BE2C (cell line): ENCODE measurements around the gene AGBL1.

Experiments
- DNase-seq: peaks from one replicate; pipeline ENCODE4 v3.0.0-alpha.2; 2020
- H3K27me3 ChIP-seq: fragments of 250-450 bp; sonication (Bioruptor Pico); 2 replicates; pipeline ENCODE4 v1.5.1; 2020; ENCODE audit warnings: mild to moderate bottlenecking
- H3K36me3 ChIP-seq: fragments of 250-450 bp; sonication (Bioruptor Pico); 2 replicates; pipeline ENCODE4 v1.5.1; 2020; ENCODE audit warnings: mild to moderate bottlenecking
- H3K4me1 ChIP-seq: fragments of 250-450 bp; sonication (Bioruptor Pico); 2 replicates; pipeline ENCODE4 v1.5.1; 2020
- H3K4me3 ChIP-seq: 2 replicates; pipeline ENCODE4 v1.5.1; 2011; ENCODE audit warnings: low read depth, low read length
- H3K9me3 ChIP-seq: fragments of 250-450 bp; sonication (Bioruptor Pico); 2 replicates; pipeline ENCODE4 v1.5.1; 2020
- TF ChIP-seq, protein P1 (sequence below): IDR thresholded peaks from 2 replicates; pipeline ENCODE4 v1.5.1; 2012; ENCODE audit warnings: mild to moderate bottlenecking, low read depth, low read length

Gene AGBL1

DNA sequence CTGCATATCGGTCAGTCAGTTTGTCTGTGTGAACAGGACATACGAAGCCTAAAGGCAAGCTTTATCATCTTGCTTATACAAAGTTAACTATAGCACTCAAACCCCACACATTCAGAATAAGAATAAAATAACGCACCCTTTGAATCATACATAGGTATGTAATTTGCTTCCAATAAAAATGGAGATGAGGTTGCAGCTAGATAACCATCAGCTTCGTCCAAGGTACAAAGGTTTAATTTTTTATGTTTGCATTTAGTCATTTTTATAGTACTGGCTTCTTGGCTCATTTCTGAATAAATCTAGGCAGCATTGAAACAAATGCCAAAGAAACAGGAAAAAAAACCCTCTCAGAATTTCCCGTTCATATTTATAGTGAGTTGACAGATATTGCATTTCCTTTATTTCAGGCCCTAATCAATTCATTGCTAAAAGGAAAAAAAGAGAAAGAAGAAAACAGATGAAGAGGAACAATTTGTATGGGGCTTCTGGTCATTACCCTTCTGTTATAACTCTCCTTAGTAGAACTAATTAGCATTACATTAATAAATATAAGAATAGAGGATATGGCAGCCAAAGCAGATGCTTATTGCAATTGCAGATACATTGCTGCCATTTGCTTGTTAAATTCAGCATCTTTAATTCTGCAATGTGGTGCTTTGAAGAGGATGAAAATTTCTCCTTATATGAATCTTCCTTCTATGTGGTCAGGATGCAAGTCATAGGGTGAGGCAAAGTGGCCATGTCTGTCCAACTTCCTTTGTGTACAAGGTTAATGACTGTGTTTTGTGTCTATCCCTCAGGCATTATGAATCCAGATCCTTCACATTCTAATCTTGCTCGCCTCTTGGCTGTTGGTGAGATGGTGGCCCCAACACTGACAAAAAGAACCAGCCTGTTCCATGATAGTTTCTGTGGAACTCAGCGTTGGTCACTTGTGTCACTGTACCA, 550.0 kb downstream of the AGBL1 start:
- H3K36me3 ChIP-seq: no peaks in the 10 kb centered on the region

DNA sequence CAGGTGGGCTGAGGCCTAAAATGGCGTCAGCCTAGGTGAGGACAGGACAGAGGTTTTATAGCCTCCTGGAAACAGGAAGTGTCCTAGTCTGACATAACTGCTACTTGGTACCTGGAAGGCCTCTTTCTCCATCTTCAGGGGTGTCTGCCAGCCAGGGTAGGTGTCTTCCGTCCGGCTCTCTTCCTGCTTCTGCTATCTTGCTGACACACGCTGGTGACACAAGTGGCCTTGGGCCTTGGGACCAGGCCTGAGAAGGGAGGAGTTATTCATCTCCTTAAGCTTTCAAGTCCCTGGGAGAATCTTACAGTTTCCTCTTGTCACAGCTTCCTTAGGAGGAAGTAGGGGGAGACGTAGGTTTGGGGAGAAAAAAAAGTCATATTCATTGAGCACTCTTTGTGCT, 551.3 kb downstream of the AGBL1 start:
- no peaks in the 10 kb centered on the region for H3K9me3 ChIP-seq
- H3K27me3 ChIP-seq: no peaks in the 10 kb centered on the region
- DNase-seq: no peak
- no peaks in the 10 kb centered on the region for H3K4me1 ChIP-seq
- H3K4me3 ChIP-seq: no peak overlapping the region
- H3K36me3 ChIP-seq: no peaks in the 10 kb centered on the region
- TF ChIP-seq, protein P1, sequence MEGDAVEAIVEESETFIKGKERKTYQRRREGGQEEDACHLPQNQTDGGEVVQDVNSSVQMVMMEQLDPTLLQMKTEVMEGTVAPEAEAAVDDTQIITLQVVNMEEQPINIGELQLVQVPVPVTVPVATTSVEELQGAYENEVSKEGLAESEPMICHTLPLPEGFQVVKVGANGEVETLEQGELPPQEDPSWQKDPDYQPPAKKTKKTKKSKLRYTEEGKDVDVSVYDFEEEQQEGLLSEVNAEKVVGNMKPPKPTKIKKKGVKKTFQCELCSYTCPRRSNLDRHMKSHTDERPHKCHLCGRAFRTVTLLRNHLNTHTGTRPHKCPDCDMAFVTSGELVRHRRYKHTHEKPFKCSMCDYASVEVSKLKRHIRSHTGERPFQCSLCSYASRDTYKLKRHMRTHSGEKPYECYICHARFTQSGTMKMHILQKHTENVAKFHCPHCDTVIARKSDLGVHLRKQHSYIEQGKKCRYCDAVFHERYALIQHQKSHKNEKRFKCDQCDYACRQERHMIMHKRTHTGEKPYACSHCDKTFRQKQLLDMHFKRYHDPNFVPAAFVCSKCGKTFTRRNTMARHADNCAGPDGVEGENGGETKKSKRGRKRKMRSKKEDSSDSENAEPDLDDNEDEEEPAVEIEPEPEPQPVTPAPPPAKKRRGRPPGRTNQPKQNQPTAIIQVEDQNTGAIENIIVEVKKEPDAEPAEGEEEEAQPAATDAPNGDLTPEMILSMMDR: no peak

More for the DNA sequence above, 550.0 kb downstream of the AGBL1 start:
- TF ChIP-seq, protein P1: no peak
- Histone ChIP-seq H3K4me1 (no peaks in the 10 kb centered on the region), H3K27me3 (no peaks in the 10 kb centered on the region), H3K4me3 (no peak overlapping the region), H3K9me3 (no peaks in the 10 kb centered on the region)
- no peak for DNase-seq

DNA sequence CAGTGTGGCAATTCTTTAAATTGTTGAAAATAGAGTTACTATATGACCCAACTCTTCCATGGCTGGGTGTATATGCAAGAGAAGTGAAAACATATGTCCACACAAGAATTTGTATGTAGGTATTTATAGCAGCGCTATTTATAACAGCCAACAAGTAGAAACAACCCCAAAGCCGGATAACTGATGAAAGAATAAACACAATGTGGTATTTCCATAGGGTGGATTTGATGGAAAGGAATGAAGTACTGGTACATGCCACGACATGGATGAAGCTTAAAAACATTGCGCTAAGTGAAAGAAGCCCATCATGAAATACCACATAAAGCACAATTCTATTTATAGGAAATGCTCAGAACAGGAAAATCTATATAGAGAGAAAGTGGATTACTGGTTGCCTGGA, 554.5 kb downstream of the AGBL1 start:
- Histone ChIP-seq H3K9me3 (no peaks in the 10 kb centered on the region), H3K4me1 (no peaks in the 10 kb centered on the region), H3K4me3 (no peak overlapping the region), H3K36me3 (no peaks in the 10 kb centered on the region), H3K27me3 (no peaks in the 10 kb centered on the region)
- no peak for DNase-seq
- TF ChIP-seq, protein P1: no peak

DNA sequence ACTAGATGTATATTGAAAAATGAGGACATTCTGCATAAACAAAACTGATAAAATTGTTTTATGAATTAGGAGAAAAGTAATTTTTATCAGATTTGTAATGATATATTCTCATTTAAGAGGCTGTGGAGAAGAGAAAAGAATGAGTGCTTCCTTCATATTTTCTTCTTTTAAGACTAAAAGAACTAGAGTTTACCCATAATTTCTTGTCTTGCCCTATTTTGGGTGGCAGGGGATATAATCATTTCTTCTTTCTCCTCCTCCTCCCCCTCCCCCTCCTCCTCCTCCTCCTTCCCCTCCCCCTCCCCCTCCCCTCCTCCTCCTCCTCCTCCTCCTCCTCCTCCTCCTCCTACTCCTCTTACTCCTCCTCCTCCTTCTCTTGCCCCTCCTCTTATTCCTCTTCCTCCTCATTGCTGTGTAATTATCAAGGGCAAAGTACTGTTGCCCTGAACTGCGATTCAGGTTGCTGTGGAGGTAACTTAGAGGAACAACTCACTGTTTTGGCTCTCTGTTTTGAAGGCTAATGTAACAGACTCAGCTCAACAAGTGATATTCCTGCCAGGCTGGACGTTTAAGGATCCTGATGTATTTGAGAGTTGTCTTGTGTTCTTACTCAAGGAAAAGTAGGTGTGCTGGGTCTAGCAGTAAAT, 555.4 kb downstream of the AGBL1 start:
- TF ChIP-seq, protein P1: no peak
- Histone ChIP-seq H3K4me1 (no peaks in the 10 kb centered on the region), H3K9me3 (no peaks in the 10 kb centered on the region), H3K4me3 (no peak overlapping the region), H3K27me3 (no peaks in the 10 kb centered on the region; the same call in 1 of the 2 replicates), H3K36me3 (no peaks in the 10 kb centered on the region)
- DNase-seq: no peak

DNA sequence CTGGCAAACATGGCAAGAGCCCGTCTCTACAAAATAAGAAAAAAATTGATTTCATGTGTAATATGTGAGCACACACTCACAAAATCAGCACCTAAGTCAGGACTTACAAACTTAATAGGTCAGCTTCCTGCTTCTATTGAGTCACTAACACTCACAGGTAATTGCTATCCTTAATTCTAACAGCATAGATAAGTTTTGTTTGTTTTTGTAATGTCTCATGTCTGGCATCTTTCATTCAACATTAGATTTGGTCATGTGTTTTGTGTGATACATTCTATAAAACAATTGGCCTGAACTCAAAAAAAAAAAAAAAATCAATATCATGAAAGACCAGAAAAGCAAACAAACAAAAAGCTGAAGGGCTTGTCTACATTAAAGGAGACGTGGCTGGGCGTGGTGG, 564.7 kb downstream of the AGBL1 start:
- TF ChIP-seq, protein P1: no peak

More for the DNA sequence above, 564.7 kb downstream of the AGBL1 start:
- Histone ChIP-seq H3K27me3 (no peaks in the 10 kb centered on the region; the same call in 1 of the 2 replicates), H3K9me3 (no peaks in the 10 kb centered on the region), H3K4me3 (no peak overlapping the region), H3K4me1 (no peaks in the 10 kb centered on the region), H3K36me3 (no peaks in the 10 kb centered on the region)
- no peak for DNase-seq
